Uterus (tissue), 2 donors: ENCODE data around the gene ZSCAN21.

ENCODE experiments used
- POLR2A ChIP-seq, 2 donors: fragments of 450-650 bp; IDR thresholded peaks; one replicate each; pipeline ENCODE4 v1.6.1; 2016; ENCODE audit warnings: antibody characterized with exemption in 2 of 2, mild to moderate bottlenecking in 1 of 2, moderate library complexity in 1 of 2
- TF ChIP-seq, protein P1 (sequence below), 4 experiments: fragments of 200-600 bp in 2 of 4; fragments of 450-650 bp in 2 of 4; sonication (generic) in 2 of 4; IDR thresholded peaks; one replicate each; pipeline ENCODE4 v1.5.1; 2016 to 2019; ENCODE audit warnings: antibody characterized with exemption in 4 of 4, mild to moderate bottlenecking in 2 of 4, moderate library complexity in 1 of 4

- TF ChIP-seq POLR2A (IDR thresholded peaks at IDR 0.05): no peak
- TF ChIP-seq, protein P1, sequence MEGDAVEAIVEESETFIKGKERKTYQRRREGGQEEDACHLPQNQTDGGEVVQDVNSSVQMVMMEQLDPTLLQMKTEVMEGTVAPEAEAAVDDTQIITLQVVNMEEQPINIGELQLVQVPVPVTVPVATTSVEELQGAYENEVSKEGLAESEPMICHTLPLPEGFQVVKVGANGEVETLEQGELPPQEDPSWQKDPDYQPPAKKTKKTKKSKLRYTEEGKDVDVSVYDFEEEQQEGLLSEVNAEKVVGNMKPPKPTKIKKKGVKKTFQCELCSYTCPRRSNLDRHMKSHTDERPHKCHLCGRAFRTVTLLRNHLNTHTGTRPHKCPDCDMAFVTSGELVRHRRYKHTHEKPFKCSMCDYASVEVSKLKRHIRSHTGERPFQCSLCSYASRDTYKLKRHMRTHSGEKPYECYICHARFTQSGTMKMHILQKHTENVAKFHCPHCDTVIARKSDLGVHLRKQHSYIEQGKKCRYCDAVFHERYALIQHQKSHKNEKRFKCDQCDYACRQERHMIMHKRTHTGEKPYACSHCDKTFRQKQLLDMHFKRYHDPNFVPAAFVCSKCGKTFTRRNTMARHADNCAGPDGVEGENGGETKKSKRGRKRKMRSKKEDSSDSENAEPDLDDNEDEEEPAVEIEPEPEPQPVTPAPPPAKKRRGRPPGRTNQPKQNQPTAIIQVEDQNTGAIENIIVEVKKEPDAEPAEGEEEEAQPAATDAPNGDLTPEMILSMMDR (IDR thresholded peaks at IDR 0.05): no peak
Observed at GRCh38 chr7:100074841-100075240, 25.3 kb downstream of the ZSCAN21 start.
